Inflammatory macrophage treated with lipopolysaccharide for 1 hour (primary cell): ENCODE measurements around the gene USPL1.

Source experiments
- DNase-seq, 2 donors: peaks; one replicate each; pipeline ENCODE4 v3.0.0-alpha.2; 2020 to 2022

The USPL1 gene

DNA sequence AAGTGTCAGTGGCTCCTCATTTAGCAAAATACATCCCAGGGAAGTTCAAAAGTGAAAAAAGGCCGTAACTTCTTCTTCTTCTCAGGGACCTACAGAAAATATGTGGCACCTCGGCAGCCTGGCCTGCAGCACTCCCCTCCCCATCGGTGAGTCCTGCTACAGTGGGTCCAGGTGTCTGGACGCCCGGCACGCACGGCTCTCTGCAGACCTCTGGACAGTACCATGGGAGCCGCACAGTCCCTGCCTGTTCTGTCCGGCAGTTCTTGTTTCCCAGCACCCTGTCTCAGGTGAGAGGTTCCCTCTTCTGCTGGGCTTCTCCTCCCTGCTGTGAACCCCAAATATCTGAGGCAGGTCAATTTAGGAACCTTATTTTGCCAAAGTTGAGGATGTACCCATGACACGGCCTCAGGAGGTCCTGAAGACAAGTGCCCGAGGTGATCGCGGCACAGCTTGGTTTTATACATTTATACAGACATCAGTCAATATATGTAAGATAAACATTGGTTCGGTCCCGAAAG lies 80.8 kb downstream of the USPL1 start:
- DNase-seq: no peak

DNA sequence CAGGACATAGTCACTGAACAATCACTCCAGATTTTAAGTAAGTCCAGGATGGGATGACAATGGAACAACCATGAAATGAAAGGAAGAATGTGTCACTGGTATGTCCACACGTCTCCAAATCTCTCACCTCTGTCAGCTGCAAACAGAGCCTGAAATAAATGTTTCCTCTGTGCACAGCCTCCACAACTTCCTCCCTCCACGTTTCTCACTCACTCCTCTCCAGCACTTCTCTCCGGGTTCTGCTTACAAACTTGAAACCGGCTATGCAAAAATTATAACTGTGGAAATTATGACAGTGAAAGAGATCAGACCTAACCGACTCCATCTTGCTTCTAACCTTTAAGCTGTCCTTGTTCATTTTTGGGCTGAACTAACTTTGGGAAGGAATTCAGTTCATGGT lies 82.6 kb downstream of the USPL1 start:
- no peak for DNase-seq

DNA sequence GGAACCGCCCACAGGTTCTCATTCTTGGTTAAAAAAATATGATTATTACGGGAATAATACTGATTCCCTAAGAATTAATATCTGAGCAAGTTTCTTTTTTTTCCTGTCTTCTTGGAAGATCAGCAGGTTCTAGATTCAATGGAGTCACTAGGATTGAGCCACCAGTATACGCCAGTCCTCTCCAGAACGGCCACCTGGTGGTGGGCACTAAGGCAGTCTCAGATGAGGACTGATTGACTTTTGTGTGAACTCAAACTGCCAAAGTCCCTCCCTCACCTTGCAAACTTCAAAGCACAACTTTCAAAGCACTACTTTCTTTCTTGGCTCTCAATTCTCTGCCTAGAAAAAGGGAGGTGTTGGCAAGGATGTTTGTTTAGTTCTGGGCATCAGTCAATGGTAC lies 84.3 kb downstream of the USPL1 start:
- no peak for DNase-seq

DNA sequence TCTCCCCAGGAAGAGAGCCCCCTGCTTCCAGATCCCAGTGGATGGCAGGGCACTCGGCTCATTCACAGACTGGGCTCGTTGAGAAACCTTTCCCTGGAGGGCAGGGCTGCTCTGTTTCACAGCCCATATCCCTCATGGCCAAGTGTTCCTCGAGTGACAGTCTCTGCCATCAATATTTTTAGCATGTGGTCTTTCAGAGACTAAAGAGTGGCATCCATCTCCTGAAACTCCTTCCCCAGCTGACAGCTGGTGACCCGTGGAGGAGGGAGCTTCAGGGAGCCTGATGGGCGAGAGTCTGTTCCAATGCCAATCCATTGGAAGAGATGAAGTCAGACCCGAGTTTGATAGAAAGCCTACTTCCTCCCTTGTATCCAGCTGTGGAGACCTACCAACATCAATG lies 86.9 kb downstream of the USPL1 start:
- DNase-seq: no peak

DNA sequence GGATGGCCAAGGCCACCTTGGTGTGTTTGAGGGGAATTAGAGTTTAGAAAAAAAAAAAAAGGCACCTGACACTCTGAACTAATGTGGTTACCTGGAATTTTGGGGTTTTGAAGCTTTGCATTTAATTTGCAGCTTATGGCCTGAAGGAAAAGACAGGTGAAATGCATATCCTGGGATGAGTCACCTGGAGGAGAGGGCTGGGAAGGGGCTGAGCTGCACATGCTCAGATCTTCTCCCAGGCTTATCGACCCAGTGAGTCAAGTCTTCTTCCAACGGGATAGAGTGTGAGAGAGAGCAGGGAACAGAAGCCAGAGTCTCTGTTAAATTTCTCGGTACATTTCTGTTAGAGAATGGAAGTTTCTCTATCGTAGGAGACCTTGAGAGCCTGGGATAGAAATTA lies 88.0 kb downstream of the USPL1 start:
- no peak for DNase-seq

DNA sequence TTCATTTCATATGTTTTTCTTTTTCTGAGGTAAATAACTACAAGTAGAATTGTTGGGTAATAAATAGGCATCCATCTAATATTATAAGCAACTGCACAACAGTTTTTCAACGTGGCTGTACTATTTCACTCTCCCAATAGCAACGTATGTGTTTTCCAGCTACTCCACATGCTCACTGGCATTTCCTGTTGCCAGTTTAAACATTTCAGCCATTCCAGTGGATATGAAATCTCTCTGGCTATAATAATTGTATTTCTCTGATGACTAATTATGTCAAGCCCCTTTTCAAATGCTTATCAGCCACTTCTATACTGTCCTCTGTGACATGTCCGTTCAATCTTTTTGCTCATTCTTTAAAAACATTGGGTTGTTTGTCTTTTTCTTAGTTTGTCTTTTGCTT lies 90.8 kb downstream of the USPL1 start:
- DNase-seq: no peak
